PFSK-1 (cell line): ENCODE data around the gene CHRNA3.

Experiments
- FOXP2 ChIP-seq: optimal IDR thresholded peaks from 2 replicates; pipeline ENCODE3; 2011; ENCODE audit warnings: borderline replicate concordance, control low read depth, inconsistent platforms; ENCODE audit not compliant: insufficient read depth; ENCODE audit errors: extremely low read length, extremely low read depth
- POLR2AphosphoS5 ChIP-seq: IDR thresholded peaks from 2 replicates; pipeline ENCODE4 v1.6.1; 2012; ENCODE audit warnings: low read depth, mild to moderate bottlenecking, control low read depth, low read length, moderate library complexity
- SIN3A ChIP-seq: IDR thresholded peaks from 2 replicates; pipeline ENCODE4 v1.6.1; 2012; ENCODE audit warnings: mild to moderate bottlenecking, low read length, moderate library complexity, borderline replicate concordance; ENCODE audit not compliant: insufficient read depth
- TAF1 ChIP-seq: IDR thresholded peaks from 2 replicates; pipeline ENCODE4 v1.6.1; 2012; ENCODE audit warnings: low read length, control low read depth, borderline replicate concordance; ENCODE audit not compliant: insufficient read depth
- TF ChIP-seq, protein P1 (sequence below), 2 experiments: IDR thresholded peaks; 2 replicates each; pipeline versions ENCODE4 v1.6.1 to v1.8.0; 2011 to 2012; ENCODE audit warnings: low read depth in 2 of 2, low read length in 2 of 2, control low read depth in 1 of 2, inconsistent platforms in 1 of 2, mild to moderate bottlenecking in 1 of 2, moderate library complexity in 1 of 2; ENCODE audit not compliant: insufficient read depth in 1 of 2

CHRNA3 gene

GRCh38 chr15:78642331-78642730 lies 21.5 kb upstream of the CHRNA3 start:
- TF ChIP-seq TAF1 (no peak), POLR2AphosphoS5 (no peak), SIN3A (no peak), FOXP2 (no peak)
- TF ChIP-seq, protein P1, sequence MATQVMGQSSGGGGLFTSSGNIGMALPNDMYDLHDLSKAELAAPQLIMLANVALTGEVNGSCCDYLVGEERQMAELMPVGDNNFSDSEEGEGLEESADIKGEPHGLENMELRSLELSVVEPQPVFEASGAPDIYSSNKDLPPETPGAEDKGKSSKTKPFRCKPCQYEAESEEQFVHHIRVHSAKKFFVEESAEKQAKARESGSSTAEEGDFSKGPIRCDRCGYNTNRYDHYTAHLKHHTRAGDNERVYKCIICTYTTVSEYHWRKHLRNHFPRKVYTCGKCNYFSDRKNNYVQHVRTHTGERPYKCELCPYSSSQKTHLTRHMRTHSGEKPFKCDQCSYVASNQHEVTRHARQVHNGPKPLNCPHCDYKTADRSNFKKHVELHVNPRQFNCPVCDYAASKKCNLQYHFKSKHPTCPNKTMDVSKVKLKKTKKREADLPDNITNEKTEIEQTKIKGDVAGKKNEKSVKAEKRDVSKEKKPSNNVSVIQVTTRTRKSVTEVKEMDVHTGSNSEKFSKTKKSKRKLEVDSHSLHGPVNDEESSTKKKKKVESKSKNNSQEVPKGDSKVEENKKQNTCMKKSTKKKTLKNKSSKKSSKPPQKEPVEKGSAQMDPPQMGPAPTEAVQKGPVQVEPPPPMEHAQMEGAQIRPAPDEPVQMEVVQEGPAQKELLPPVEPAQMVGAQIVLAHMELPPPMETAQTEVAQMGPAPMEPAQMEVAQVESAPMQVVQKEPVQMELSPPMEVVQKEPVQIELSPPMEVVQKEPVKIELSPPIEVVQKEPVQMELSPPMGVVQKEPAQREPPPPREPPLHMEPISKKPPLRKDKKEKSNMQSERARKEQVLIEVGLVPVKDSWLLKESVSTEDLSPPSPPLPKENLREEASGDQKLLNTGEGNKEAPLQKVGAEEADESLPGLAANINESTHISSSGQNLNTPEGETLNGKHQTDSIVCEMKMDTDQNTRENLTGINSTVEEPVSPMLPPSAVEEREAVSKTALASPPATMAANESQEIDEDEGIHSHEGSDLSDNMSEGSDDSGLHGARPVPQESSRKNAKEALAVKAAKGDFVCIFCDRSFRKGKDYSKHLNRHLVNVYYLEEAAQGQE (IDR thresholded peaks at IDR 0.05; ENCODE audit: insufficient read depth in 1 of 2, low read depth in 2 of 2, low read length in 2 of 2) = no peak

- TF ChIP-seq FOXP2 = no peak
- TF ChIP-seq POLR2AphosphoS5 = no peak
- no peak for TF ChIP-seq SIN3A
- TF ChIP-seq TAF1 = no peak
- TF ChIP-seq, protein P1 (IDR thresholded peaks at IDR 0.05; ENCODE audit: insufficient read depth in 1 of 2, low read depth in 2 of 2, low read length in 2 of 2) = no peak
Measured at GRCh38 chr15:78641749-78642275, 21.0 kb upstream of the CHRNA3 start.

GRCh38 chr15:78641102-78641748 lies 20.4 kb upstream of the CHRNA3 start, which contains the start of gene CHRNB4:
Gene CHRNB4, minus strand, starts transcription at chr15:78641210. Its CDS starts 77 bp downstream, at chr15:78641133.
- TF ChIP-seq TAF1 (no peak), SIN3A (no peak), POLR2AphosphoS5 (no peak), FOXP2 (no peak)
- TF ChIP-seq, protein P1 (IDR thresholded peaks at IDR 0.05; ENCODE audit: insufficient read depth in 1 of 2, low read depth in 2 of 2, low read length in 2 of 2) = no peak

DNA sequence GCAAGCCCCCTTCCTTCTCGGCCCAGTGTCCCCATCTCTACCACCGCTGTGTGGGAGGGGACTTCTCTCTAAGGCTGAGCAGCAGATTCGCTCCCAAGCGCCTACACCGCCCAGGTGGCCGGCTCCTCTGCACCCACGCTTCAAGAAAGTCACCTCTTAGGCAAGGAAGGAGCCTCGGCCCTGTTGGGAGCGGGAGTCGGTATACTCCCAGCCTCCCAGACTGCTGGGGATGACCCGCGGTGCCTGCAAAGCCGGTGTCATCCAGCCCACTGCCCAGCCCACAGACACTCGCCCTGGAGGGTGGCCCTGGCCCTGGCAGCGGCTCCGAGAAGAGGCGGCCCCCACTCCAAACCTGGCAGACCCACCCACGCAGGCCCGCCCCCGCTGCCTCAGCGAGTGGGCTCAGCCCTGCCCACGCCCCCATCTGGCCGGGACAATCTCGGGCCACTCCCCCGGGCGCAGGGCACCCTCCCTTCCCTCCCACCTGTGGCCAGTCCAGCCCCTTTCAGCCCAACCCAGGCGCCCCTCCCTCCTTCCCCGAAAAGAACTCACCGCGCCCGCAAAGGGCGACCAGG lies 19.8 kb upstream of the CHRNA3 start:
- TF ChIP-seq TAF1 (no peak), SIN3A (no peak), POLR2AphosphoS5 (no peak), FOXP2 (no peak)
- TF ChIP-seq, protein P1 (IDR thresholded peaks at IDR 0.05; ENCODE audit: insufficient read depth in 1 of 2, low read depth in 2 of 2, low read length in 2 of 2) = no peak
